Thyroid gland (tissue), 4 donors: ENCODE measurements around the gene SRGAP2. TPM values are rescaled to one million over a fixed set of nuclear protein-coding genes. Genes with fewer than 3 reads are reported as not detected.
"Not testable (repeated sequence)": the region's sequence is repeated elsewhere in the genome, so short reads cannot be mapped to it uniquely, and the experiment has no call there.

ENCODE experiments used
- DNase-seq, 2 donors: peaks; one replicate each; pipeline ENCODE4 v3.0.0-alpha.2; 2019
- H3K27ac ChIP-seq, 3 donors: fragments of 200-600 bp; sonication (generic); 1 replicate in 2 of 3; 2 replicates in 1 of 3; pipeline ENCODE4 v1.5.1; 2016 to 2019; ENCODE audit warnings: mild to moderate bottlenecking in 1 of 3, moderate library complexity in 1 of 3
- H3K27me3 ChIP-seq: fragments of 200-600 bp; sonication (generic); one replicate; pipeline ENCODE4 v1.5.1; 2019
- H3K36me3 ChIP-seq, 2 donors: fragments of 200-600 bp; sonication (generic); one replicate each; pipeline ENCODE4 v1.5.1; 2016 to 2019
- H3K4me1 ChIP-seq, 2 donors: fragments of 200-600 bp; sonication (generic); one replicate each; pipeline ENCODE4 v1.5.1; 2017 to 2019
- H3K4me3 ChIP-seq, 3 donors: fragments of 200-600 bp; sonication (generic); replicated peaks in 1 of 3; 1 replicate in 2 of 3; 2 replicates in 1 of 3; pipeline ENCODE4 v1.5.1; 2016; ENCODE audit warnings: mild to moderate bottlenecking in 1 of 3
- H3K9me3 ChIP-seq: fragments of 200-600 bp; sonication (generic); one replicate; pipeline ENCODE4 v1.5.1; 2017
- WGBS, 2 donors: methylation state at CpG; one replicate each; pipeline ENCODE4 v1.1.5; 2017; 5-methylcytosine and 5-hydroxymethylcytosine counted together
- intact Hi-C: fragments of 100-400 bp; cut with DNase I; formaldehyde crosslinking; loops from one replicate; pipeline ENCODE4 v1.15.1; 2023
- total RNA-seq, 4 donors: library from RNA; depleted of rRNA; stranded (reverse); fragments of >200 nt; gene quantifications; one replicate each; pipeline ENCODE4 v1.2.3, GENCODE V29; 2016

The SRGAP2 gene
- total RNA-seq, 4 donors from 2014 or later, result 16.8 to 31.7 (median 24.6) TPM

DNA sequence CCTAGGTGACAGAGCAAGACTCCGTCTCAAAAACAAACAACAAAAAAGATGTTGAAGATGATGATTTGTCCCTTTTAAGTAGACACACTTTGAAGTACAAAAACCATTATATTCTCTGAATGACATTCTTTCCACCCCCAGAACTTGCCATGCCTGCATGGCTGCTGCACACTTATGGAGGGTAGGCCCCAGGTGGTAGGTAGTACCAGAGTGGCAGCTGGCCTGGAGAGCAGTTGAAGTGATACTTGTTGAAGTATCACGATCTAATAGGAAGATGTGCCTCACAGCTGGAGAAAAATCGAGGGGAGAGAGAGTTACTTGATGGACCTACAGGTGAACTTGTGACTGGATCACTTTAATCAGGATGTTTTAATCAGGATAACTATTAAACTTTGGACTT lies 14.9 kb downstream of the SRGAP2 start:
- H3K9me3 ChIP-seq, H3K4me3 ChIP-seq, H3K36me3 ChIP-seq, H3K27ac ChIP-seq, H3K27me3 ChIP-seq, DNase-seq, intact Hi-C loops, H3K4me1 ChIP-seq: not testable (repeated sequence)
- WGBS, 2 donors, result 69% methylated on average over 2 of the region's 3 CpGs; no CpG with 5 or more reads in 1 of the 2 donors

DNA sequence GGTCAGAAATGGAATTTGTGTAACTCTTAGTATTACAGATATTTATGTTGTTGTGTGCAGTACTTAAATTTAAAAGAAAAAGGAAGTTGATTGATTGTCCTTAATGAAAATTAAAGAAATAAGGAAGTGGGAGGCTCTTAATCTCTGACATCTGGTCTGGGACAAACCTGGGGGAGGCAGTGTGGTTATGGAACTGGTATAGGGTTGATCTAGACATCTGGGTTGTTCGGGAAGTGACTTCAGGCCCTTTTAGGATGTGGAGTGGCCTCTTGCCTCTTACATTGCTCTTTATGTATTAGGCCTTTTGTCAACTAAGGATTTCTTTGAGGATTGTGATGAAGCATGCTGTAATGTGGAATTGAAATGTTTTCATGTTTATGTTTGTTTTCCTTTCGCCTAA lies 15.4 kb downstream of the SRGAP2 start:
- H3K27ac ChIP-seq, H3K36me3 ChIP-seq, DNase-seq, intact Hi-C loops, H3K9me3 ChIP-seq, H3K27me3 ChIP-seq, H3K4me1 ChIP-seq, H3K4me3 ChIP-seq: not testable (repeated sequence)
- WGBS, 2 donors, result no CpG with 5 or more reads among the region's 2 CpGs

DNA sequence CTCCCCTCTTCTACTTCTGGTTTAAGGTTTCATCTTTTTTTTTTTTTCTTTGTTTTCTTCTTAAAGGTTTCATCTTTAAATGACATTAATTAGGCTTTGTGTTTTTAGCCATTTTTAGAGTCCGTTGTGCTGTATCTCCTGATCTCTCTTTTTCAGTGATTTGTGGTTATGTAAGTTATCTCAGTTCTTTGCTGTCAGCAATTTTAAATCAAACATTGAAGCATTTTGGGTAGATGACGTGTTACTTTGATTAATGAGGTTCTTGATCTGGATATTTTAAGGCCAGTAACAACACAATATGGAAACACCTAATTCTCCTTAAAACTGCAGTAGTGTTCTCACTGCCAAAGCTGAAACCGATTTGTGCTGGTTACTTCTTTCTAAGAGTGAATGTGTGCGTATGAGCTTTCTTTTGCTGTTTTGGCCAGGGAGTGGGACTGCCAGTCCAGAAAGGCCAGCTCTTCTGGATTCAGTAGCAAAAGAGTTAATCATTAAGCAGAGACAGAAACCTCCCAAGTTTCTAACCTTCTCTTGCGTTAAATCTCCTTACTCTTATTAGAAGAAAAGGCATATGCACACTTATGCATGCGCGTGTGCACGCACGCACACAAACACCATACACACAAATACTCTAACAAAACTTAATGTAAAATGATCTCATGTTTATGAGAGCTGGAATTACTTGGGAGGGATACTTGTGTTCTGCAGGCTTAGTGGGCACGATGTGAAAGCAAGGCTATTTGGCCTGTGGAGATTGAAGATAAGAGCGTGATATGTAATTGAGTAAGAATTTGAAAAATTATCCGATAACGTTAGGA lies 16.4 kb downstream of the SRGAP2 start:
- H3K27ac ChIP-seq, H3K4me3 ChIP-seq: not testable (repeated sequence)

DNA sequence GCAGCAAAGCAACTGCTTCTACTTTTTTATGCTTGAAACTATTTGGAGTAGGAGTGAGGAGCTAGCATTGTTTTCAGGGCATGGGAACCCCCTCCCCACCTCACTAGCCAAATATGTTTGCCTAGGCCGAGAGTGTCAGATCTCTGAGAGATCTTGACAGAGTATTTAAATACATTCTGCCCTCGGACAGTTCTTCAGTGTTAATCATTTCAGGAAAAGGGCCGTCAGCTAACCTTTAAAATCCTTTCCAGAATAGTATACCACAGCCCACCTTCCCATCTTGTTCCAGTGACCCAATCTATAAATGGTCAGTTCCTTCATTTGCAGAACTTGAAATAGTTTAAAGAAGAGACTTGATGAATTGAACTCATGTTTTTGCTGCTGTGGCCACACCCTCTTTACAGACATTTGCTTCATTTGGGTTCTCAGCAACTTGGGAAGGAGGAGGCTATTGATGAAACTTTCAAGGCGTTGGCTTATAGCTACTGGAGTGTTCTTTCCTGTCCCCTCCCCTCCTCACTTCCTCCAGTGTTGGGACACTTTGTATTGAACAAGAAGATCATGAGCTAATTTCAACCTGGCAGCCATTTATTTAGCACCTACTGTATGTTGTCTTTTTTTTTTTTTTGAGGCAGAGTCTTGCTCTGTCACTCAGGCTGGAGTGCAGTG lies 17.1 kb downstream of the SRGAP2 start:
- H3K27ac ChIP-seq, intact Hi-C loops, H3K27me3 ChIP-seq, H3K4me3 ChIP-seq, H3K9me3 ChIP-seq, DNase-seq, H3K4me1 ChIP-seq, H3K36me3 ChIP-seq: not testable (repeated sequence)
- WGBS, 2 donors, result 60 to 66% methylated on average over 4 of the region's 4 CpGs

More for the DNA sequence above, 16.4 kb downstream of the SRGAP2 start:
- DNase-seq, H3K36me3 ChIP-seq, H3K4me1 ChIP-seq, H3K27me3 ChIP-seq, H3K9me3 ChIP-seq, intact Hi-C loops: not testable (repeated sequence)
- WGBS, 2 donors, result 54 to 62% methylated on average over 3 to 4 of the region's 13 CpGs

DNA sequence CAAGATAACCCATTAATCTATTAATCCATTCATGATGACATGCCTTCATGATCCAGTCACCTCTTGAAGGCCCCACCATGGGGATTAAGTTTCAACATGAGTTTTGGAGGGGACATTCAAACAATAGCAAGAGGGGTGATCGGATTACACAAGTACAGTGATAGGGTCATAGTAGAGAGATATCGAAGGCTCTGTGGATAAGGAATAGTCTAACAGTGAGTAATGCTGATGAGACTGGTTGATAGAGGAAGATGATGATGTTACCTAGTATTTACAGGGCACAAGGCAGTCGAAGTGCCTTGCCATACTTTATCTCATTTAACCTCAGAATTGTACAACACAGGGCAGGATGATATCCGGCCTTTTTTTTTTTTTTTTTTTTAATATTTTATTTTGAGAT lies 18.2 kb downstream of the SRGAP2 start:
- H3K4me1 ChIP-seq, H3K9me3 ChIP-seq, H3K27me3 ChIP-seq, H3K36me3 ChIP-seq, H3K27ac ChIP-seq, DNase-seq, H3K4me3 ChIP-seq, intact Hi-C loops: not testable (repeated sequence)
- no CpG with 5 or more reads among the region's 4 CpGs for WGBS, 2 donors

DNA sequence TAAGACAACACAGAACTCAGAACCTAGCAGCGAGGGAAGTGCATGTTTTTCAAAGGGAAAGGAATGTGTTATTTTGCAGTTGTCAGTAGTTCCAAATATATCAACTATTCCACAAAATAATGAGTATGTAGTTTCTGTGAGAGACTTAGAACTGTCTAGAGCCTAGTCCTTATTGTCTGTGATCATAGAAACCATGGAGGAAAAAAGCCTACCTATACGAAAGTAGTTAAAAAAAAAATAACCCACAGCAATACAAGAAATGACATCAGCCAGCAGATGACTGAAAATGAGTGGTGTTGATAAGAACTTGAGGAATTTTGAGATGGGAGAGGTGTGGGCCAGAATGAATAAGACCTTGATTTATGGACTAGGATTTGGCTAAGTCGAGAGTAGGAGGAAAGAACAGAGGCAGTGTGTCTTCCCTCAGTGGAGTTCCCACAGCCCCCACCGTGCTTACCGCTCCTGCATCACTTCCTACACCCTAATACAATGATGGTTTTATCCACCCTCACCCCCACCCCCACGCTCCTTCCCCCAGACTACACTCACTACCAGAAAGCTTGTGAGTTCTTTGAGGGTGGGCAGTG lies 20.9 kb downstream of the SRGAP2 start:
- H3K9me3 ChIP-seq, H3K4me1 ChIP-seq, H3K27ac ChIP-seq, intact Hi-C loops, H3K36me3 ChIP-seq, DNase-seq, H3K27me3 ChIP-seq, H3K4me3 ChIP-seq: not testable (repeated sequence)
- 92% methylated on average over 2 of the region's 6 CpGs for WGBS, 2 donors

DNA sequence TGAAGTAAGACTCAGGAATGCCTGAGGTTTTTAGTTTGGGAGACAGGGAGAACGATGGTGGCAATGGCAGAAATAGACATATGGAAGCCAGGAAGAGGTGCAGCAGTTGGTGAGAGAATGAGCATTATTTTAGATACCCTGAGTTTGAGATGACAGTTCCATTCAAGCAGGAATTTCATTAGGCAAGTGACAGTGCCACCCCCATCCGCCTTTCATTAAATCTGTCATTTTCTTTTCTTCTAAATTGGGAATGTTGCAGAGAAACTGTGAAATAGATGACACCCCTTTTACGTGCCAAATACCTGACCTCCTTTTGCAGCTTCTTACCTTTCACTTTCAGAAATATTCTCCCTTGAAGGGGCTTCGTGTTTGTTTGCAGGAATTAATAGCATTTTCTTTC lies 22.0 kb downstream of the SRGAP2 start:
- H3K27me3 ChIP-seq, H3K27ac ChIP-seq, H3K4me1 ChIP-seq, DNase-seq, H3K9me3 ChIP-seq, H3K4me3 ChIP-seq, H3K36me3 ChIP-seq, intact Hi-C loops: not testable (repeated sequence)
- WGBS, 2 donors, result 87 to 95% methylated on average over 4 of the region's 4 CpGs

DNA sequence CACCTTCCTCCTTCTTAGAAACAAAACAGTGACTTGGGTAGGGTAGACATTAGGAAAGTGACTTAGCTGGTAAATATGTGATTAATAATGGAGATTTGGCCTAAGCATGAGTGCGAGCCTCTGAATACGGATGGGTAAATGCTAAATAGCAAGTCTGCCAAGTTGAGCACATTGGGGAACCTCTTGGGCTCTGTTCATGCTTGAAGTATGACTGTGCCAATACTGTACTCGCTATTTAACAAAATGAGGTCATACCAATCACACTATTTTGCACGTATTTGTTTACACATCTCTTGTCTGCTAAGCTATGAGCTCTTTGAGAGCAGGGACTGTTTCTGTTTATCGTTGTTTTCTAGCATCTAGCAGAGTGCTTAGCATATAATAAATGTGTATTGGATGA lies 23.5 kb downstream of the SRGAP2 start:
- H3K36me3 ChIP-seq, intact Hi-C loops, H3K9me3 ChIP-seq, H3K4me3 ChIP-seq, H3K4me1 ChIP-seq, H3K27ac ChIP-seq, H3K27me3 ChIP-seq, DNase-seq: not testable (repeated sequence)
- WGBS, 2 donors, result 85 to 87% methylated on average over 3 to 4 of the region's 5 CpGs

DNA sequence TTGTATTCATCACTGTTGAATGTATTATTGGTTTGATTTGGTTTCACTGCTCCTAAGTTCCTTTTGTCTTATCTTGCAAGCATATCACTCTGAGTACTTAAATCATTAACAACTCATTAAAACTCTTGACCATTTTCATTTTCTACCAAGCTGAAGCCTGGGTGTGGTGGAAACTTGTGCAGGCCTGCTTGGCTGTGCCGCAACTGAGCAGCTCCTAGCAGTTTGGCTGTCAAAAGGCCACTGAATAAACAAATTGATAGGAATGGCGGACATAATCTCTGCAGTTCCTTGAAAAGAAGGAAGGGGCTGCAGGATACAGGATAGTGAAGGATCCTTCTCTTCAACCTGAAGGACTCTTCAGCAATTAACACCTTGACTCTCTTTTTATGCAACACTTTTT lies 25.9 kb downstream of the SRGAP2 start:
- WGBS, 2 donors, result 80 to 91% methylated on average over 2 of the region's 2 CpGs
- H3K9me3 ChIP-seq, H3K4me3 ChIP-seq, H3K27ac ChIP-seq, H3K27me3 ChIP-seq, intact Hi-C loops, H3K36me3 ChIP-seq, H3K4me1 ChIP-seq, DNase-seq: not testable (repeated sequence)

DNA sequence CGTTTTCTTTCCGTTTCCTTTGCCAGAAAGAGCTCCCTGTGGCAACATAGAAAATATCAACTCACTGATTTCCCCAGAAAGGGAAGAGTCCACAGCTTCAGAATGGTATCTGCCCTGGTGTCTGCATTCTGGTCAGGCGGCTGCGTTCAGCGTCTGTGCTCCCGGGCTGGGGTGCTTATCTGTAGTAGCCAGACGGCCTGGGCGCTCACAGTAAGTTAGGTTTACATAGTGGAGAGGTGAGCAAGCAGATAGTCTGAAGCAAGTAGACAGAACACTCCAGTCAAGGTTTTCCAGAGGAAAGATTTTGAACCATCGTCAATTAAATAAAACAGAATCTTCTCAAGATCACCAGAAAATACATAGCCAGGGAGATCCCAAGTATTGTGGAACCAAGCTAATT lies 28.6 kb downstream of the SRGAP2 start:
- DNase-seq, H3K4me1 ChIP-seq, H3K27ac ChIP-seq, H3K4me3 ChIP-seq, H3K9me3 ChIP-seq, intact Hi-C loops, H3K27me3 ChIP-seq, H3K36me3 ChIP-seq: not testable (repeated sequence)
- WGBS, 2 donors, result 93 to 95% methylated on average over 5 to 7 of the region's 9 CpGs

DNA sequence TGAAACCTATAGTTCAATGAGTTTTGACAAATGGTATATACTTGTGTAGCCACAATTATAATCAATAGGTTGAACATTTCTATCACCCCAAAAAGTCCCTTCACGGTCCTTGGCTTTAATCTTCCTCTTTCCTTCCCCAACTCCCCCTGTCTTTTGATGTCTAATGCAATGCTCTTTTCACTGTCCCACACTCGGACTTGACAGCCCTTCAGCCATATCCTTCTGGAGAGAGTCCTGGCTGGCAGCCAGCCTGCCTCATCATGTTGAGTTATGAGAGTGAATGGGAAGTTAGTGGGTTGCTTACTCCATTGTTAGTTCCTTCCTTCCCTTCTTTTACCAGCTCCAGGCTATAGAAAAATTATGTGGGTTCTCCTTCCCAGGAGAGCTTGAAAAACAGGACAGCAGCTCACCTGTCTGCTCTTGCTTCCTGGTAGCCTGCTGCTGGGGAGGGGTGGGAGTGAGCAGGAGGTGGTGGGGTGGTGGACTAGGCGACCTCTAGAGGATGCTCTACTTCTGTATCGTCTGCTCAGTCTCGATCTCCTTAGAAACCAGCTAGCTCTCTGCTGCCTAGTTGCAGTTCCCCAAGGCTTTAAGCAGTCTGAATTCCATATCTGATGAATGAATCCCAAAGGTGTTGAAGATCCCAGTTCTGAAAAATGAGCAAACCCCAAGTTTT lies 29.8 kb downstream of the SRGAP2 start:
- DNase-seq, H3K9me3 ChIP-seq, H3K27me3 ChIP-seq, H3K4me1 ChIP-seq, H3K4me3 ChIP-seq, H3K27ac ChIP-seq, H3K36me3 ChIP-seq, intact Hi-C loops: not testable (repeated sequence)
- 30 to 33% methylated on average over 2 of the region's 5 CpGs for WGBS, 2 donors

DNA sequence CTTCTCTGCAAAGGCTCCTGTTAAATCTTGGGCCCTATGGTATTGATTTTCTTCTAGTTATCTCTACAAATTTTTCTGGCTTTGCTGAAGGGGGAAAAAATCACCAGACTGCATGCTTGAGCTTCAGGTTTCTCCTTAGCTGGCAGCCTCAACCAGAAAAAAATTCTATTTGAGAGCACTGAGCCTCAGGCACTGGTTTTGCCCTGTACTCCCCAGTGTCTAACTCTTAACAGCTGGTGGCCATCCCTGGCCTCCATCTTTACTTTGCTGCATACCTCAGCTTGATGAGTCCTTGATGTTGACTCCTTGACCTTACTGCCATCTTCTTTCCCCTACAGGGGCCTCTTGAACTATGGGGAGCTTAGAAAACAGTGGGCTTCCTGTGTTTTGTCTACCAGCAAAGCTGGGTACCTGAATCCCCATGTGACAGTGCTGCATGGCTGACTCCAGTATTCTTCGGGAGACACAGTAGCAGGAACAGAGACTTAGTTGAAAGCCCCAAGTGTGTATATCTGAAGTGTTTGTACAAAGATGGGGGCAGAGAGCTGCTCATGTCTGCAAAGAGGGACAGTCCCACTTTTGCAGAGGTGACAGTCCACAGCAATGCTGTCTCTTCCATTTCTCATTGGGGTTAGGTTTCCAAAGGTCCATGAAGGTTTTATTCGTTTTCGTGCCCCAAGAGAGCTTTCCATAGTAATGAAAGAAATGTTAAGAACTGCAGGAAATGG lies 31.0 kb downstream of the SRGAP2 start:
- intact Hi-C loops, H3K36me3 ChIP-seq, DNase-seq, H3K27me3 ChIP-seq, H3K9me3 ChIP-seq, H3K4me3 ChIP-seq, H3K4me1 ChIP-seq, H3K27ac ChIP-seq: not testable (repeated sequence)
- WGBS, 2 donors, result 84 to 86% methylated on average over 3 of the region's 3 CpGs
